ENCODE data around the gene SPATA2. TPM values are rescaled to one million over a fixed set of nuclear protein-coding genes. Genes with fewer than 3 reads are reported as not detected.

The SPATA2 gene
- total RNA-seq, 1 experiment from 2014 or later, result 6.6 TPM

GRCh38 chr20:49906101-49906604, 9.2 kb downstream of the SPATA2 start:
- H3K4me3 ChIP-seq (replicated peaks in 1 of 2; ENCODE audit: low read depth in 1 of 2, low read length in 2 of 2), result no peak overlapping the region
- 0 out of 2 replicates have a peak, but pooled peaks cover 3% of the 10 kb centered on the region for H4K20me1 ChIP-seq (ENCODE audit: insufficient read depth)
- ChIA-PET RAD21 (ENCODE audit: low non-redundant PET in 1 of 2, low total read pairs in 2 of 2, uncharacterized antibody in 2 of 2, unreplicated experiment in 2 of 2) (no interaction called here), POLR2A (no interaction called here), CTCF (no interaction called here)
- DNase-seq (ENCODE audit: low read depth, low spot score), result no peak
- no peaks in the 10 kb centered on the region for H3K9me3 ChIP-seq (ENCODE audit: control insufficient read depth in 1 of 2, insufficient read depth in 1 of 2, low read depth in 1 of 2, low read length in 2 of 2)
- H3K79me2 ChIP-seq (ENCODE audit: insufficient read depth, low read length), result peaks cover 20% of the 10 kb centered on the region
- H3K9me2 ChIP-seq (ENCODE audit: insufficient read depth), result no peaks in the 10 kb centered on the region
- intact Hi-C loops (cut with micrococcal nuclease), result no loop called here
- H3K4me2 ChIP-seq (ENCODE audit: low read length), result no peak overlapping the region
- no peaks in the 10 kb centered on the region for H3K4me1 ChIP-seq (ENCODE audit: control insufficient read depth in 1 of 2, insufficient read depth in 2 of 2, low read length in 2 of 2)
- TF ChIP-seq FOSL1 (IDR thresholded peaks at IDR 0.05; ENCODE audit: low read depth) (no peak), TCF7L2 (IDR thresholded peaks at IDR 0.05; ENCODE audit: borderline replicate concordance, extremely low read depth, insufficient read depth, insufficient read length) (no peak), ZFX (IDR thresholded peaks at IDR 0.05) (no peak), CEBPB (IDR thresholded peaks at IDR 0.05; ENCODE audit: low read depth) (no peak), EGR1 (IDR thresholded peaks at IDR 0.05; ENCODE audit: low read depth) (no peak), RAD21 (IDR thresholded peaks at IDR 0.05; ENCODE audit: low read depth) (no peak), ZNF274 (IDR thresholded peaks at IDR 0.05; ENCODE audit: low read depth, low read length) (no peak), ELF1 (IDR thresholded peaks at IDR 0.05; ENCODE audit: borderline replicate concordance, low read depth) (no peak), EZH2 (IDR thresholded peaks at IDR 0.05) (no peak)
- no peak for ATAC-seq
- no TSS peak for BruUV-seq (replicated peaks)
- H3K27ac ChIP-seq (ENCODE audit: low read depth, low read length), result no peak overlapping the region
- H3K9ac ChIP-seq (ENCODE audit: low read length), result no peak overlapping the region
- H2AFZ ChIP-seq (ENCODE audit: low read depth, low read length, poor library complexity, severe bottlenecking), result no peak overlapping the region
- peaks cover 7 to 20% of the 10 kb centered on the region in 2 experiments; a peak in 2 of 4 replicates for H3K36me3 ChIP-seq (ENCODE audit: control insufficient read depth in 1 of 2, insufficient read depth in 2 of 2, low read length in 2 of 2)
- no peaks in the 10 kb centered on the region for H3K27me3 ChIP-seq (ENCODE audit: insufficient read depth, low read length)

GRCh38 chr20:49905415-49906091, 9.8 kb downstream of the SPATA2 start:
- CTCF ChIA-PET, result interaction anchor here (2.3 kb wide), 1 partner anchor 18 kb away, joined by 6 read pairs; no protein-coding TSS in a partner anchor
- Histone ChIP-seq H3K36me3 (ENCODE audit: control insufficient read depth in 1 of 2, insufficient read depth in 2 of 2, low read length in 2 of 2) (peaks cover 7 to 20% of the 10 kb centered on the region in 2 experiments; a peak in 2 of 4 replicates), H3K9me3 (ENCODE audit: control insufficient read depth in 1 of 2, insufficient read depth in 1 of 2, low read depth in 1 of 2, low read length in 2 of 2) (no peaks in the 10 kb centered on the region), H3K79me2 (ENCODE audit: insufficient read depth, low read length) (peaks cover 14% of the 10 kb centered on the region), H3K27me3 (ENCODE audit: insufficient read depth, low read length) (no peaks in the 10 kb centered on the region), H2AFZ (ENCODE audit: low read depth, low read length, poor library complexity, severe bottlenecking) (no peak overlapping the region), H3K4me3 (replicated peaks in 1 of 2; ENCODE audit: low read depth in 1 of 2, low read length in 2 of 2) (no peak overlapping the region), H3K9me2 (ENCODE audit: insufficient read depth) (no peaks in the 10 kb centered on the region), H3K4me2 (ENCODE audit: low read length) (no peak overlapping the region), H3K9ac (ENCODE audit: low read length) (no peak overlapping the region), H3K27ac (ENCODE audit: low read depth, low read length) (no peak overlapping the region), H3K4me1 (ENCODE audit: control insufficient read depth in 1 of 2, insufficient read depth in 2 of 2, low read length in 2 of 2) (no peaks in the 10 kb centered on the region), H4K20me1 (ENCODE audit: insufficient read depth) (0 out of 2 replicates have a peak, but pooled peaks cover 3% of the 10 kb centered on the region)
- BruUV-seq (replicated peaks), result no TSS peak
- intact Hi-C loops (cut with micrococcal nuclease), result no loop called here
- no peak for ATAC-seq
- POLR2A ChIA-PET, result no interaction called here
- DNase-seq (ENCODE audit: low read depth, low spot score), result no peak
- RAD21 ChIA-PET (ENCODE audit: low non-redundant PET in 1 of 2, low total read pairs in 2 of 2, uncharacterized antibody in 2 of 2, unreplicated experiment in 2 of 2), result no interaction called here
- no peak for TF ChIP-seq ATF3 (IDR thresholded peaks at IDR 0.05)
- no peak for TF ChIP-seq CBX3 (IDR thresholded peaks at IDR 0.05; ENCODE audit: low read depth)
- no peak for TF ChIP-seq EZH2 (IDR thresholded peaks at IDR 0.05)
- TF ChIP-seq POLR2AphosphoS5 (IDR thresholded peaks at IDR 0.05; ENCODE audit: low read depth, low read length), result no peak
- TF ChIP-seq CEBPB (IDR thresholded peaks at IDR 0.05; ENCODE audit: low read depth), result no peak
- TF ChIP-seq POLR2A (IDR thresholded peaks at IDR 0.05; ENCODE audit: borderline replicate concordance, extremely low read depth, insufficient read depth, insufficient read length), result no peak
- no peak for TF ChIP-seq TCF7L2 (IDR thresholded peaks at IDR 0.05; ENCODE audit: borderline replicate concordance, extremely low read depth, insufficient read depth, insufficient read length)
- TF ChIP-seq SRF (IDR thresholded peaks at IDR 0.05; ENCODE audit: low read depth), result no peak
- no peak for TF ChIP-seq SP1 (IDR thresholded peaks at IDR 0.05; ENCODE audit: low read depth)
- no peak for TF ChIP-seq YY1 (IDR thresholded peaks at IDR 0.05; ENCODE audit: extremely low read depth, insufficient replicate concordance, low read depth, low read length)
- TF ChIP-seq, protein P1, sequence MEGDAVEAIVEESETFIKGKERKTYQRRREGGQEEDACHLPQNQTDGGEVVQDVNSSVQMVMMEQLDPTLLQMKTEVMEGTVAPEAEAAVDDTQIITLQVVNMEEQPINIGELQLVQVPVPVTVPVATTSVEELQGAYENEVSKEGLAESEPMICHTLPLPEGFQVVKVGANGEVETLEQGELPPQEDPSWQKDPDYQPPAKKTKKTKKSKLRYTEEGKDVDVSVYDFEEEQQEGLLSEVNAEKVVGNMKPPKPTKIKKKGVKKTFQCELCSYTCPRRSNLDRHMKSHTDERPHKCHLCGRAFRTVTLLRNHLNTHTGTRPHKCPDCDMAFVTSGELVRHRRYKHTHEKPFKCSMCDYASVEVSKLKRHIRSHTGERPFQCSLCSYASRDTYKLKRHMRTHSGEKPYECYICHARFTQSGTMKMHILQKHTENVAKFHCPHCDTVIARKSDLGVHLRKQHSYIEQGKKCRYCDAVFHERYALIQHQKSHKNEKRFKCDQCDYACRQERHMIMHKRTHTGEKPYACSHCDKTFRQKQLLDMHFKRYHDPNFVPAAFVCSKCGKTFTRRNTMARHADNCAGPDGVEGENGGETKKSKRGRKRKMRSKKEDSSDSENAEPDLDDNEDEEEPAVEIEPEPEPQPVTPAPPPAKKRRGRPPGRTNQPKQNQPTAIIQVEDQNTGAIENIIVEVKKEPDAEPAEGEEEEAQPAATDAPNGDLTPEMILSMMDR (IDR thresholded peaks at IDR 0.05 in 2 of 3, conservative IDR thresholded peaks at IDR 0.05 in 1 of 3; ENCODE audit: borderline replicate concordance in 1 of 3, insufficient read depth in 1 of 3, low read depth in 2 of 3, low read length in 2 of 3), result no peak
